Keratinocyte (primary cell): ENCODE measurements around the gene RASA3. TPM values are rescaled to one million over a fixed set of nuclear protein-coding genes. Genes with fewer than 3 reads are reported as not detected.

ENCODE experiments used
- DNase-seq: peaks from one replicate; pipeline ENCODE4 v3.0.0-alpha.2; 2011; ENCODE audit warnings: low read depth, missing footprints, low spot score
- FAIRE-seq: peaks from 2 replicates; lab custom pipeline; 2011; peaks lifted over from hg19 to GRCh38; lab: Jason Lieb, UNC
- H2AFZ ChIP-seq: 2 replicates; pipeline ENCODE4 v1.6.0; 2012; ENCODE audit warnings: low read length, control low read depth, inconsistent platforms; ENCODE audit not compliant: control insufficient read depth
- H3K27ac ChIP-seq: 2 replicates; pipeline ENCODE4 v1.5.1; 2011; ENCODE audit warnings: low read length; ENCODE audit not compliant: control insufficient read depth, insufficient read depth
- H3K27me3 ChIP-seq: 3 replicates; pipeline ENCODE4 v1.6.0; 2011; ENCODE audit warnings: low read length; ENCODE audit not compliant: control insufficient read depth, insufficient read depth; ENCODE audit errors: extremely low read depth
- H3K36me3 ChIP-seq, 2 experiments: 2 replicates in 1 of 2; 3 replicates in 1 of 2; pipeline ENCODE4 v1.5.1; 2011; ENCODE audit warnings: low read length in 2 of 2, mild to moderate bottlenecking in 1 of 2; ENCODE audit not compliant: control insufficient read depth in 2 of 2, insufficient read depth in 2 of 2; ENCODE audit errors: extremely low read depth in 1 of 2
- H3K4me1 ChIP-seq: 3 replicates; pipeline ENCODE4 v1.5.1; 2011; ENCODE audit warnings: low read length; ENCODE audit not compliant: control insufficient read depth, insufficient read depth; ENCODE audit errors: extremely low read depth
- H3K4me2 ChIP-seq: 3 replicates; pipeline ENCODE4 v1.6.0; 2011; ENCODE audit warnings: low read depth, low read length; ENCODE audit not compliant: control insufficient read depth, insufficient read depth; ENCODE audit errors: extremely low read depth
- H3K4me3 ChIP-seq, 3 experiments: fragments of 200-600 bp in 1 of 3; sonication (generic) in 1 of 3; 2 replicates in 2 of 3; 3 replicates in 1 of 3; pipeline ENCODE4 v1.5.1; 2011 to 2016; ENCODE audit warnings: low read length in 3 of 3, mild to moderate bottlenecking in 3 of 3, control low read depth in 2 of 3, inconsistent platforms in 1 of 3, low read depth in 1 of 3, mixed read lengths in 1 of 3, mixed run types in 1 of 3, moderate library complexity in 1 of 3; ENCODE audit not compliant: control insufficient read depth in 2 of 3, insufficient read depth in 2 of 3; ENCODE audit errors: extremely low read depth in 1 of 3
- H3K79me2 ChIP-seq: 2 replicates; pipeline ENCODE4 v1.6.0; 2012; ENCODE audit warnings: low read length; ENCODE audit not compliant: control insufficient read depth, insufficient read depth
- H3K9ac ChIP-seq: 3 replicates; pipeline ENCODE4 v1.6.0; 2011; ENCODE audit warnings: low read length; ENCODE audit not compliant: control insufficient read depth, insufficient read depth; ENCODE audit errors: extremely low read depth
- H3K9me1 ChIP-seq: 3 replicates; pipeline ENCODE4 v1.6.0; 2011; ENCODE audit warnings: low read length; ENCODE audit not compliant: control insufficient read depth, insufficient read depth; ENCODE audit errors: extremely low read depth
- H3K9me3 ChIP-seq: 2 replicates; pipeline ENCODE4 v1.5.1; 2012; ENCODE audit warnings: low read depth, low read length; ENCODE audit not compliant: control insufficient read depth
- H4K20me1 ChIP-seq: 3 replicates; pipeline ENCODE4 v1.6.0; 2011; ENCODE audit warnings: low read length; ENCODE audit not compliant: control insufficient read depth, insufficient read depth; ENCODE audit errors: extremely low read depth
- EZH2 ChIP-seq: IDR thresholded peaks from one replicate; pipeline ENCODE4 v1.6.1; 2012; ENCODE audit warnings: inconsistent platforms, mild to moderate bottlenecking, low read length, moderate library complexity
- dilution Hi-C: fragments of 300-500 bp; cut with MboI; formaldehyde crosslinking; loops from one replicate; pipeline ENCODE4 v1.7.0; 2020; ENCODE audit warnings: low sequenced_read_pairs; ENCODE audit not compliant: extremely low pct_ligation_motif_present
- polyA plus RNA-seq, 5 experiments: library from polyadenylated mRNA; depleted of rRNA in 3 of 5; stranded (reverse) in 3 of 5; stranded (forward) in 1 of 5; unstranded in 1 of 5; fragments of >200 nt; gene quantifications; 1 replicate in 1 of 5; 2 replicates in 3 of 5; 3 replicates in 1 of 5; pipeline versions ENCODE4 v1.2.1 to v1.2.3, GENCODE V29; 2011 to 2012; ENCODE audit warnings: missing spikeins in 2 of 5, low read depth in 1 of 5, low replicate concordance in 1 of 5
- TF ChIP-seq, protein P1 (sequence below), 3 experiments: IDR thresholded peaks in 1 of 3; conservative IDR thresholded peaks in 1 of 3; optimal IDR thresholded peaks in 1 of 3; 2 replicates in 2 of 3; 3 replicates in 1 of 3; pipeline versions ENCODE3 to v1.5.1; 2011; ENCODE audit warnings: low read length in 3 of 3, mild to moderate bottlenecking in 3 of 3, moderate library complexity in 2 of 3, control low read depth in 1 of 3, inconsistent platforms in 1 of 3; ENCODE audit not compliant: insufficient read depth in 2 of 3; ENCODE audit errors: extremely low read depth in 1 of 3

RASA3 gene
- polyA plus RNA-seq, 1 donor (not counting 4 experiments of a cell fraction or from before 2014, with no cell fraction given): 4.1 TPM

GRCh38 chr13:113996081-113996911 is 136.1 kb downstream of the RASA3 start:
- no peaks in the 10 kb centered on the region for H3K4me1 ChIP-seq
- no peak overlapping the region for H3K4me2 ChIP-seq
- dilution Hi-C loops: no loop called here
- no peak for FAIRE-seq
- DNase-seq: no peak
- no peak overlapping the region for H3K4me3 ChIP-seq
- H3K27me3 ChIP-seq: no peaks in the 10 kb centered on the region
- H3K9ac ChIP-seq: no peak overlapping the region
- H3K9me3 ChIP-seq: peaks cover 3% of the 10 kb centered on the region
- H4K20me1 ChIP-seq: no peaks in the 10 kb centered on the region
- peaks cover 0 to 1% of the 10 kb centered on the region in 2 experiments for H3K36me3 ChIP-seq
- no peak for TF ChIP-seq EZH2
- TF ChIP-seq, protein P1, sequence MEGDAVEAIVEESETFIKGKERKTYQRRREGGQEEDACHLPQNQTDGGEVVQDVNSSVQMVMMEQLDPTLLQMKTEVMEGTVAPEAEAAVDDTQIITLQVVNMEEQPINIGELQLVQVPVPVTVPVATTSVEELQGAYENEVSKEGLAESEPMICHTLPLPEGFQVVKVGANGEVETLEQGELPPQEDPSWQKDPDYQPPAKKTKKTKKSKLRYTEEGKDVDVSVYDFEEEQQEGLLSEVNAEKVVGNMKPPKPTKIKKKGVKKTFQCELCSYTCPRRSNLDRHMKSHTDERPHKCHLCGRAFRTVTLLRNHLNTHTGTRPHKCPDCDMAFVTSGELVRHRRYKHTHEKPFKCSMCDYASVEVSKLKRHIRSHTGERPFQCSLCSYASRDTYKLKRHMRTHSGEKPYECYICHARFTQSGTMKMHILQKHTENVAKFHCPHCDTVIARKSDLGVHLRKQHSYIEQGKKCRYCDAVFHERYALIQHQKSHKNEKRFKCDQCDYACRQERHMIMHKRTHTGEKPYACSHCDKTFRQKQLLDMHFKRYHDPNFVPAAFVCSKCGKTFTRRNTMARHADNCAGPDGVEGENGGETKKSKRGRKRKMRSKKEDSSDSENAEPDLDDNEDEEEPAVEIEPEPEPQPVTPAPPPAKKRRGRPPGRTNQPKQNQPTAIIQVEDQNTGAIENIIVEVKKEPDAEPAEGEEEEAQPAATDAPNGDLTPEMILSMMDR (optimal IDR thresholded peaks at IDR 0.05 in 1 of 3, IDR thresholded peaks at IDR 0.05 in 1 of 3, conservative IDR thresholded peaks at IDR 0.05 in 1 of 3; ENCODE audit: extremely low read depth in 1 of 3, insufficient read depth in 2 of 3, low read length in 3 of 3): no peak
- H2AFZ ChIP-seq: no peak overlapping the region
- H3K9me1 ChIP-seq: no peaks in the 10 kb centered on the region
- no peak overlapping the region for H3K27ac ChIP-seq
- no peaks in the 10 kb centered on the region for H3K79me2 ChIP-seq

GRCh38 chr13:113995051-113995601 is 137.3 kb downstream of the RASA3 start:
- Histone ChIP-seq H3K27ac (no peak overlapping the region), H3K9me1 (no peaks in the 10 kb centered on the region), H3K79me2 (no peaks in the 10 kb centered on the region), H3K27me3 (no peaks in the 10 kb centered on the region), H3K36me3 (peaks cover 0 to 1% of the 10 kb centered on the region in 2 experiments), H3K9ac (no peak overlapping the region), H4K20me1 (no peaks in the 10 kb centered on the region), H3K4me1 (no peaks in the 10 kb centered on the region), H3K4me2 (no peak overlapping the region), H3K4me3 (no peak overlapping the region), H3K9me3 (peaks cover 3% of the 10 kb centered on the region), H2AFZ (no peak overlapping the region)
- FAIRE-seq: no peak
- dilution Hi-C loops: no loop called here
- TF ChIP-seq, protein P1 (optimal IDR thresholded peaks at IDR 0.05 in 1 of 3, IDR thresholded peaks at IDR 0.05 in 1 of 3, conservative IDR thresholded peaks at IDR 0.05 in 1 of 3; ENCODE audit: extremely low read depth in 1 of 3, insufficient read depth in 2 of 3, low read length in 3 of 3): no peak
- TF ChIP-seq EZH2: no peak
- no peak for DNase-seq
